BE2C (cell line): Measurements from ENCODE around the gene PEMT.

Source experiments
- DNase-seq: peaks from one replicate; pipeline ENCODE4 v3.0.0-alpha.2; 2020
- H3K27me3 ChIP-seq: fragments of 250-450 bp; sonication (Bioruptor Pico); 2 replicates; pipeline ENCODE4 v1.5.1; 2020; ENCODE audit warnings: mild to moderate bottlenecking
- H3K36me3 ChIP-seq: fragments of 250-450 bp; sonication (Bioruptor Pico); 2 replicates; pipeline ENCODE4 v1.5.1; 2020; ENCODE audit warnings: mild to moderate bottlenecking
- H3K4me1 ChIP-seq: fragments of 250-450 bp; sonication (Bioruptor Pico); 2 replicates; pipeline ENCODE4 v1.5.1; 2020
- H3K4me3 ChIP-seq: 2 replicates; pipeline ENCODE4 v1.5.1; 2011; ENCODE audit warnings: low read depth, low read length
- H3K9me3 ChIP-seq: fragments of 250-450 bp; sonication (Bioruptor Pico); 2 replicates; pipeline ENCODE4 v1.5.1; 2020
- CTCF ChIP-seq: IDR thresholded peaks from 2 replicates; pipeline ENCODE4 v1.5.1; 2012; ENCODE audit warnings: mild to moderate bottlenecking, low read depth, low read length

Gene PEMT

GRCh38 chr17:17511293-17511741 lies 80.2 kb downstream of the PEMT start:
- Histone ChIP-seq H3K4me3 (no peak overlapping the region), H3K27me3 (no peaks in the 10 kb centered on the region), H3K4me1 (no peaks in the 10 kb centered on the region; the same call in 1 of the 2 replicates), H3K9me3 (no peaks in the 10 kb centered on the region), H3K36me3 (no peaks in the 10 kb centered on the region)
- DNase-seq: no peak
- TF ChIP-seq CTCF: no peak

- Histone ChIP-seq H3K27me3 (no peaks in the 10 kb centered on the region), H3K36me3 (no peaks in the 10 kb centered on the region), H3K4me1 (no peaks in the 10 kb centered on the region; the same call in 1 of the 2 replicates), H3K9me3 (no peaks in the 10 kb centered on the region), H3K4me3 (no peak overlapping the region)
- TF ChIP-seq CTCF: no peak
- DNase-seq: no peak
Measured at GRCh38 chr17:17510456-17511292, 80.8 kb downstream of the PEMT start.

- H3K27me3 ChIP-seq: no peaks in the 10 kb centered on the region
- H3K9me3 ChIP-seq: no peaks in the 10 kb centered on the region
- no peak for DNase-seq
- TF ChIP-seq CTCF: no peak
- H3K4me3 ChIP-seq: no peak overlapping the region
- no peaks in the 10 kb centered on the region for H3K36me3 ChIP-seq
- H3K4me1 ChIP-seq: no peaks in the 10 kb centered on the region
Measured at GRCh38 chr17:17509601-17510425, 81.7 kb downstream of the PEMT start.

GRCh38 chr17:17508646-17509591 lies 82.6 kb downstream of the PEMT start:
- no peak for DNase-seq
- no peaks in the 10 kb centered on the region for H3K9me3 ChIP-seq
- no peaks in the 10 kb centered on the region for H3K36me3 ChIP-seq
- H3K4me3 ChIP-seq: no peak overlapping the region
- no peaks in the 10 kb centered on the region for H3K27me3 ChIP-seq
- H3K4me1 ChIP-seq: no peaks in the 10 kb centered on the region
- no peak for TF ChIP-seq CTCF

GRCh38 chr17:17508019-17508535 lies 83.4 kb downstream of the PEMT start:
- DNase-seq: no peak
- Histone ChIP-seq H3K4me3 (no peak overlapping the region), H3K9me3 (no peaks in the 10 kb centered on the region), H3K27me3 (no peaks in the 10 kb centered on the region), H3K36me3 (no peaks in the 10 kb centered on the region), H3K4me1 (no peaks in the 10 kb centered on the region)
- TF ChIP-seq CTCF: no peak
